ENCODE measurements around the gene ARFIP2. TPM values are rescaled to one million over a fixed set of nuclear protein-coding genes. Genes with fewer than 3 reads are reported as not detected.

ARFIP2 gene
- total and polyA plus RNA-seq, 2 of the 8 experiments (the other 6 are each of a cell fraction or from before 2014, with no cell fraction given) = 48.3 to 48.7 TPM

DNA sequence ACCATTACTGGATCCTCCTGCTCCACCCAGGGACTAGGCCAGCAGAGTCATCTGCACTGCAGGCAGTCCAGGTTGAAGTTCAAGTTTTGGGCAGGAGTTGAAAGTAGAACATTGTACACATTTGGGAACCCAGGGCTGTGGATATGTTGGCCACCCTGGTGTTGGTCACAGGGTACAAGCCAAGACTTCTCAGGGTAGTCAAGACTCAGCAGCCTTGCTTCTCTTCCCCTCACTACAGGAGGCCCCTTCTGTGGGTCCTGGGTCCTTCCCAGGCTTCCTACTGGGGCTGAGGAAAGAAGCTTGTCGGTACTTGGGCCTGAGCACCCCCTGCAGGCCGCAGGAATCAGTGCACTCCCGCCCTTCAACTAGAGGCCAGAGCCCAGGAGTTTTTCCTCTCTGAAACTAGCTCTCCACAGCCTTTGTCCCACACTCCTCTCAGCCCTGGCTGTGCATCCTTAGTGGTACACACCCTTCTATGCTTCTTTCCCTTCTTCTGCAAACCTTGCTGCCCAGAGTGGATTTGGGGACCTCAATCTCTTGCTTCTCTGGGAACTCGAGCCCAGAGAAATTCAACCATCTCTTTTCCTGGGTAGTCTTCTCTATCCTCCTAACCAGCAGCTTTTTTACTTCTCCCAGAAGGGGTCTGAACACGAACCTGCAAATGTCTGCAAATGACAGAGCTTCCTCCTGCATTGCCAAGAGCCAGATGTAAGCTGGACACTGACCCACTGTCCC lies 37.7 kb downstream of the ARFIP2 start:
- Histone ChIP-seq H3K18ac (ENCODE audit: extremely low read depth, low read length) (no peak overlapping the region), H4K91ac (replicated peaks; ENCODE audit: insufficient read length, low read length) (no peak overlapping the region), H3K14ac (ENCODE audit: insufficient read length) (no peak overlapping the region), H3K23ac (ENCODE audit: insufficient read length) (no peak overlapping the region), H2AK5ac (ENCODE audit: low read depth, low read length) (no peak overlapping the region), H3K27ac (ENCODE audit: low read depth, low read length) (no peak overlapping the region), H2BK20ac (ENCODE audit: low read length) (no peak overlapping the region), H3K4me3 (ENCODE audit: extremely low read depth in 1 of 4, insufficient read depth in 2 of 4, low read depth in 3 of 4, low read length in 4 of 4) (no peak overlapping the region), H3K9ac (replicated peaks in 1 of 4; ENCODE audit: extremely low read depth in 1 of 4, low read depth in 3 of 4, low read length in 3 of 4) (no peak overlapping the region), H3K56ac (replicated peaks; ENCODE audit: insufficient read length, low read depth, low read length) (no peak overlapping the region), H2BK15ac (ENCODE audit: low read length) (0 out of 2 replicates have a peak overlapping the region, but pooled peaks have one; percentile 67), H3K36me3 (ENCODE audit: control insufficient read depth in 2 of 4, insufficient read depth in 4 of 4, low read length in 3 of 4) (no peaks in the 10 kb centered on the region), H3K23me2 (ENCODE audit: low read depth, low read length) (no peaks in the 10 kb centered on the region; the same call in 1 of the 2 replicates), H3K79me2 (ENCODE audit: control insufficient read depth in 1 of 2, insufficient read depth in 2 of 2, low read length in 2 of 2) (no peaks in the 10 kb centered on the region), H2BK5ac (ENCODE audit: low read depth, low read length) (no peak overlapping the region), H2BK12ac (ENCODE audit: low read depth, low read length) (0 out of 2 replicates have a peak overlapping the region, but pooled peaks have one; percentile 79), H3K4me2 (ENCODE audit: insufficient read depth in 1 of 2, low read depth in 2 of 2, low read length in 2 of 2) (no peak overlapping the region), H4K8ac (ENCODE audit: extremely low read depth, insufficient read depth, low read length) (no peak overlapping the region), H3K4ac (replicated peaks; ENCODE audit: insufficient read length, low read depth, low read length) (no peak overlapping the region), H3K27me3 (replicated peaks in 1 of 4; ENCODE audit: control insufficient read depth in 3 of 4, extremely low read depth in 1 of 4, insufficient read depth in 3 of 4, low read length in 3 of 4) (no peaks in the 10 kb centered on the region), H3K79me1 (ENCODE audit: low read depth, low read length) (no peaks in the 10 kb centered on the region), H3K9me3 (ENCODE audit: insufficient read depth in 2 of 2, low read depth in 1 of 2, low read length in 1 of 2) (no peaks in the 10 kb centered on the region), H2BK120ac (replicated peaks; ENCODE audit: low read depth, low read length) (no peak overlapping the region), H4K5ac (ENCODE audit: insufficient read length, low read depth, low read length) (no peak overlapping the region), H2AFZ (ENCODE audit: low read length) (no peak overlapping the region), H4K20me1 (replicated peaks in 1 of 2; ENCODE audit: control insufficient read depth in 1 of 2, insufficient read depth in 2 of 2, low read length in 2 of 2) (no peaks in the 10 kb centered on the region), H3K4me1 (replicated peaks in 1 of 4; ENCODE audit: control insufficient read depth in 3 of 4, insufficient read depth in 4 of 4, low read length in 3 of 4) (peaks cover 0 to 4% (median 0%) of the 10 kb centered on the region in 4 experiments; a peak in 2 of 7 replicates)
- TF ChIP-seq, protein P1, sequence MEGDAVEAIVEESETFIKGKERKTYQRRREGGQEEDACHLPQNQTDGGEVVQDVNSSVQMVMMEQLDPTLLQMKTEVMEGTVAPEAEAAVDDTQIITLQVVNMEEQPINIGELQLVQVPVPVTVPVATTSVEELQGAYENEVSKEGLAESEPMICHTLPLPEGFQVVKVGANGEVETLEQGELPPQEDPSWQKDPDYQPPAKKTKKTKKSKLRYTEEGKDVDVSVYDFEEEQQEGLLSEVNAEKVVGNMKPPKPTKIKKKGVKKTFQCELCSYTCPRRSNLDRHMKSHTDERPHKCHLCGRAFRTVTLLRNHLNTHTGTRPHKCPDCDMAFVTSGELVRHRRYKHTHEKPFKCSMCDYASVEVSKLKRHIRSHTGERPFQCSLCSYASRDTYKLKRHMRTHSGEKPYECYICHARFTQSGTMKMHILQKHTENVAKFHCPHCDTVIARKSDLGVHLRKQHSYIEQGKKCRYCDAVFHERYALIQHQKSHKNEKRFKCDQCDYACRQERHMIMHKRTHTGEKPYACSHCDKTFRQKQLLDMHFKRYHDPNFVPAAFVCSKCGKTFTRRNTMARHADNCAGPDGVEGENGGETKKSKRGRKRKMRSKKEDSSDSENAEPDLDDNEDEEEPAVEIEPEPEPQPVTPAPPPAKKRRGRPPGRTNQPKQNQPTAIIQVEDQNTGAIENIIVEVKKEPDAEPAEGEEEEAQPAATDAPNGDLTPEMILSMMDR (IDR thresholded peaks at IDR 0.05; ENCODE audit: control extremely low read depth in 1 of 3, insufficient read depth in 1 of 3, low read depth in 1 of 3, low read length in 3 of 3) = peak; percentile 79 to 95 (median 92)
- TF ChIP-seq CBX5 (IDR thresholded peaks at IDR 0.05; ENCODE audit: low read depth, low read length) = no peak
- no peak for TF ChIP-seq POLR2A (IDR thresholded peaks at IDR 0.05; ENCODE audit: control extremely low read depth in 1 of 2, low read depth in 2 of 2, low read length in 2 of 2)
- TF ChIP-seq RAD21 (IDR thresholded peaks at IDR 0.05 in 1 of 2, conservative IDR thresholded peaks at IDR 0.05 in 1 of 2; ENCODE audit: low read depth in 2 of 2, low read length in 2 of 2) = peak; percentile 81 to 82
- TF ChIP-seq TEAD4 (IDR thresholded peaks at IDR 0.05; ENCODE audit: low read depth, low read length) = no peak
- TF ChIP-seq, protein P2, sequence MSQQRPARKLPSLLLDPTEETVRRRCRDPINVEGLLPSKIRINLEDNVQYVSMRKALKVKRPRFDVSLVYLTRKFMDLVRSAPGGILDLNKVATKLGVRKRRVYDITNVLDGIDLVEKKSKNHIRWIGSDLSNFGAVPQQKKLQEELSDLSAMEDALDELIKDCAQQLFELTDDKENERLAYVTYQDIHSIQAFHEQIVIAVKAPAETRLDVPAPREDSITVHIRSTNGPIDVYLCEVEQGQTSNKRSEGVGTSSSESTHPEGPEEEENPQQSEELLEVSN (IDR thresholded peaks at IDR 0.05) = no peak
- TF ChIP-seq CHD1 (IDR thresholded peaks at IDR 0.05; ENCODE audit: low read depth, low read length) = no peak
- peak; percentile 10; the same call in 1 of the 2 replicates for TF ChIP-seq CREB1 (IDR thresholded peaks at IDR 0.05)
- 30% methylated on average over 5 of the region's 5 CpGs; no CpG with 5 or more reads in 1 of the 2 experiments for WGBS, 2 experiments (ENCODE audit: extremely low coverage in 1 of 2, insufficient coverage in 1 of 2, insufficient read length in 1 of 2, insufficient replicate concordance in 2 of 2, low coverage in 1 of 2, low lambda C conversion rate in 2 of 2, missing lambda C conversion rate in 1 of 2)
- DNase-seq (ENCODE audit: low read depth in 1 of 2, low spot score in 2 of 2) (peak in 1 of 2 experiments; percentile 77), FAIRE-seq (no peak)
- CTCF ChIA-PET (ENCODE audit: partially characterized antibody) = interaction anchor here (0.6 to 22.7 kb wide), 48 partner anchors 8 to 439 kb away, joined by 3 to 585 read pairs (median 6); partner anchors contain the start of genes APBB1, CCKBR, SMPD1 and TIMM10B
- POLR2A ChIA-PET (ENCODE audit: partially characterized antibody) = interaction anchor here (0.7 to 1.4 kb wide), 9 partner anchors 9 to 64 kb away, joined by 3 to 5 read pairs (median 3); partner anchors contain the start of genes APBB1, ARFIP2 and TIMM10B
